Left forelimb (tissue), 1 donor: Measurements from ENCODE around the gene MBOAT1.
A peak's percentile ranks its signal among the peaks of the same experiment; 100 is the strongest.
"Not testable (repeated sequence)": the region's sequence is repeated elsewhere in the genome, so short reads cannot be mapped to it uniquely, and the experiment has no call there.

Source experiments
- DNase-seq: peaks from one replicate; pipeline ENCODE4 v3.0.0-alpha.2; 2018; ENCODE audit warnings: low spot score

The MBOAT1 gene

DNA sequence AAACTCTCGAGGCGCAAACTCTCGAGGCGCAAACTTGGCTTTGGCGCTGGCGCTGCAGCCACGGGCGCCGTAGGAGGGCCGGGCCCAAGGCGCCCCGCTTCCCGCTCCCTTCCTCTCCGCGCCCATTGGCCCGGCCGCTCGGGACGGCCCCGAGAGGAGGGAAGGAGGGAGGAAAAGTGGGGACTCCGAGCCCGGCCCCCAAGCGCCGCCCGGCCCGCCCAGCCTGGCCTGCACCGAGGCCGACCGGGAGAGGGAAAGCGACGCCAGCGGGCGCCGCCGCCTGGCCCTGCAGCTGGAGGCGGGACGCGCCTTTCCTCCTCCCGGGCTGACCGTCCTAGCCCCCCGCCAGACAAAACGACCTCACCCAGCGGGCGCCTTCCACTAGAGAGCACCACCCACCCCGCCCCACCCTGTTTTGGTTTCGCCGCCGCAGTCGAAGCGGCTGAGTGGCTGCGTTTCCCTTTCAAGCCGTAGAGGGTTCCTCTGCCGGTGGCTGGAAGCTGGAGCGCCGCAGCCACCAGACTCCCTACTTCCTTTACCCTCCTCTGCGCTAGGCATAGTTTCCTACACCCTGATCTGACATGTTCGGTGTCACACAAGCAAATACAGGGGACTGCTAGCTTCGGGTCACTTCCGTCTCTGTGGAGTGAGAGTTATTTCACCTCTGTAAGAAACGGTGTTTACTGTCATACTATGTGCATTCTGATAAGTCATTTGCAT, at the start of gene MBOAT1:
Gene MBOAT1, minus strand, starts transcription at position 78 of the 720 bp plus-strand sequence. CDS start 235 bp downstream, outside the sequence.
- DNase-seq: peak; percentile 91

GRCh38 chr6:20261685-20262084, 49.4 kb upstream of the MBOAT1 start:
- no peak for DNase-seq

DNA sequence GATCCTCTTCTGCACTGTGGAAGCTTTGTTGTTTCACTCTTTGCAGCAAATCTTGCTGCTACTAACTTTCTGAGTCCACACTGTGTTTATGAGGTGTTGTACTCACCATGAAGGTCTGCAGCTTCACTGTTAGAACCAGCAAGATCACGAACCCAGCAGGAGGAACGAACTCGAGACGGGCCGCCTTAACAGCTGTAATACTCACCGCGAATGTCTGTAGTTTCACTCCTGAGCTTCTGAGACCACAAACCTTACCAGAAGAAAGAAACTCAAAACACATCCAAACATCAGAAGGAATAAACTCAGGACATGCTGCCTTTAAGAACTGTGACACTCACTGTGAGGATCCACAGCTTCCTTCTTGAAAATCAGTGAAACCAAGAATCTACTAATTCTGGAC, 48.1 kb upstream of the MBOAT1 start:
- DNase-seq: no peak

GRCh38 chr6:20259316-20260049, 47.2 kb upstream of the MBOAT1 start:
- no peak for DNase-seq

- DNase-seq: no peak
Observed at GRCh38 chr6:20255428-20255827, 43.2 kb upstream of the MBOAT1 start.

- DNase-seq: no peak
Observed at GRCh38 chr6:20254295-20254694, 42.0 kb upstream of the MBOAT1 start.

DNA sequence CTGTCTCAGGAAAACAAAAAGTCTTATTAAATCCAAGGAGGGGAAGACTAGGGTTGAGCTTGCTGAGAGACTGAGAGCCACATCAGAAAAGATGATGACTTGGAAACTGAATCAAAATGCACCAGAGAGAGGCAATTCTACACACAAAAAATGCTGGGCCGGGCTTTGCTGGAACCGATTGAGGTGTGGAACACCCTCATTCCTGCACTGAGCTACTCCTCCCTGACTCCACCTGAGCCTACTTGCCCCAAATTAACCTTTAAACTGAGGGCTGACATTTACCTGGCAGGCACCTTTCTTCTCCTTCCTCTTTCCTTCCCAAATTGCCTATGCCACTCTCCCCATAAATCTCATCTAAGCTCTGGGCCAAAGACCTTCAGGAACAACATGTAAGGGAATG, 40.8 kb upstream of the MBOAT1 start:
- DNase-seq: no peak

GRCh38 chr6:20252311-20252710, 40.0 kb upstream of the MBOAT1 start:
- DNase-seq: no peak

DNA sequence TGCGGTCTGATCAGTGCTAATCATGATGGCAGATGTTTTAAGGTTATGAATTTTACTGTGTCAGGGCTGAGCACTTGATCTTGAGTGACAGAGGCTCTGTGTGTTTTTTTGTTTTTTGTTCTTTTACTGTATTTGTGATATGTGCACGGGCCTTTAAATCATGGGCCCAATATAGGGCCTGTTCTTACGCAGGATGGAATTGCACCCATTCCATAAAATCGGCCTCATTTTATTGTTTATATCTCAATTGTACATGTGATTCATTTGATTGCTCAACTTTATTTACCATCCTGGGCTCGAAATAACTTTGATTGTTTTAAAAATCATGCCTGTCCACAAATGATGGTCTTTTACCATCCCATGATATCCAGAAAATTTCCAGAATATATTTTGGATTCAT, 39.3 kb upstream of the MBOAT1 start:
- DNase-seq: no peak

GRCh38 chr6:20246125-20246524, 33.9 kb upstream of the MBOAT1 start:
- no peak for DNase-seq

GRCh38 chr6:20244807-20245681, 32.8 kb upstream of the MBOAT1 start:
- not testable (repeated sequence) for DNase-seq

DNA sequence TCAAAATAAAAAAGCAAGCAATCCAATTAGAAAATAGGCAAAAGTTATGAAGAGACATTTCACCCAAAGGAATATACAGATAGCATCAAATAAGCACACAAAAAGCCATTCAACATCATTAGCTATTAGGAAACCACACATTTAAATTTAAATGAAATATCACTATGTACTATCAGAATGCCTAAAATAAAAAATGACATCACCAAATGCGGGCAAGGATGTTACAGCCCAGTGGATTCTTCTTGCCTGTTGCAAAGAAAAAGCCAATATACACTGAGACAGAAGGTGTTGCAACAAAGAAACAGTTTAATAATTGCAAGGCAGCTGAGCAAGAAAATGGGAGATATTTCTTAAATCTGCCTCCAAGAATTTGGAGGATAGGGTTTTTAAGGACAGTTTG, 31.0 kb upstream of the MBOAT1 start:
- DNase-seq: no peak

- DNase-seq: no peak
Observed at GRCh38 chr6:20242397-20242796, 30.1 kb upstream of the MBOAT1 start.

GRCh38 chr6:20241102-20241501, 28.8 kb upstream of the MBOAT1 start:
- DNase-seq: no peak

DNA sequence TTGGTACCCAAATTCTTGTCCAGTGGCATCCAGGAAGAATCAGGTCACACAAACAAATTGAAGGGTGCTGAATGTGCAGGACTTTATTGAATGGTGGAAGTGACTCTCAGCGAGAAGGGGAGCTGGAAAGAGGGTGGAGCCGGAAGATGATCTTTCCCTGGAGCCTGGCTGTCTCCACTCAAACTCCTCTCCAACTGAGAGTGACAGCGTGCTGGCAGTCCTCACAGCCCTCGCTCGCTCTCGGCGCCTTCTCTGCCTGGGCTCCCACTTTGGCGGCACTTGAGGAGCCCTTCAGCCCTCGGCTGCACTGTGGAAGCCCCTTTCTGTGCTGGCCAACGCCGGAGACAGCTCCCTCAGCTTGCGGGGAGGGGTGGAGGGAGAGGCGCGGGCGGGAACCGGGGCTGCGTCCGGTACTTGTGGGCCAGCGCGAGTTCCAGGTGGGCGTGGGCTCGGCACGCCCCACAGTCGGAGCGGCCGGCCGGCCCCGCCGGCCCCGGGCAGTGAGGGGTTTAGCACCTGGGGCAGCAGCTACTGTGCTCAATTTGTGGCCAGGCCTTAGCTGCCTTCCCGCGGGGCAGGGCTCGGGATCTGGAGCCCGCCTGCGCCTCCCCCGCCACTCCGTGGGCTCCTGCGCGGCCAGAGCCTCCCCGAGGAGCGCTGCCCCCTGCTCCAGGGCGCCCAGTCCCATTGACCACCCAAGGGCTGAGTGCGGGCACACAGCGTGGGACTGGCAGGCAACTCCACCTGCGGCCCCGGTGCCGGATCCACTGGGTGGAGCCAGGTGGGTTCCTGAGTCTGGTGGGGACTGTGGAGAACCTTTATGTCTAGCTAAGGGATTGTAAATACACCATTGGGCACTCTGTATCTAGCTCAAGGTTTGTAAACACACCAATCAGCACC, 26.7 kb upstream of the MBOAT1 start:
- no peak for DNase-seq

- DNase-seq: no peak
Observed at GRCh38 chr6:20237677-20238460, 25.6 kb upstream of the MBOAT1 start.

DNA sequence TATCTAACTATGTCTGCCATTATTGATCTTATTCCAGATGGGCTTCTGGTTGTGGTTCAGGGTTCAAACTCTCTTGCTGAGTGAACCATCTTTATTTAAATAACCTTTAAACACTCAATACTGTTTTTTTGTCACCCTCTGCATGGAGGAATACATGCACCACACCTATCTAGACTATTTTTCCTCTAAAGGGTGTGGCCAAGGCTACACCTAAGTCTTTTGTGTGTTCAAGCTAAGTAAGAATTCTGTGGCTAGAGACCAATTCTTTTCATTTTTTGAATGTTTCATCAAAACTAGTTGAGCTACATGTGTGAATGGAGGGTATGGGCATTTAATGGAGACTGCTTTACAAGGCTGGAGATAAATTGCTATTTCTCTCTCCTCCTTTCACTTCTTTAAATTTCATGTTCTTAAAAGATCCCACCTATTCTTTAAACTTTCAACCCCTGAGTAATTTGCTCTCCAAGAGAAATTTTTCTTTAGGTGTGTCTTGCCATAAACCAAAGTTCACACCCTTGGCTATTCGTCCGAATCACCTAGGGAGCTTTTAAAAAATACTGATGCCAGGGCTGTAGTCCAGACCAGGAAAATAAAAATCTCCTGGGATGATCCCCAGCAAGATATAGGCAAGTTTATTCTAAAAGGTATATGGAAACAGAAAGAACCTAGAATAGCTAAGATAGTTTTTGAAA, 24.8 kb upstream of the MBOAT1 start:
- no peak for DNase-seq

DNA sequence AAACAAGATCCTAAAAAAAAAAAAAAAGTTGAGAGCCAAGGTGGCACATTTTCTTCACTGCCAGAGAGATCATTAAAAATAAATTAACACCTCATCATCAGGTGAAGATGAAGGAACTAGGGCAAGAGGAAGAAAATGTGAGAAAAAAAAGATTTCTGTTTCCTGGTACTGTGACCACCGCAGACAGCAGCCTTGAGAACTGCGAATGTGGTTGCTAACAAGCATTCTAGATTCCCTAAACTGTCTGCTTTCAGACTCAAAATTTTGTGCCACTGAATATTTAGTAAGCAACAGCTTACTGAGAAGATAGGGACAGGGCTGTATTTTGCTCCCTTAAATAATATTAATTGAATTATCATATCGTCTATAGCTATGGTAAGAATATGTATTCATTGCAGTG, 24.1 kb upstream of the MBOAT1 start:
- DNase-seq: no peak

- no peak for DNase-seq
Observed at GRCh38 chr6:20235041-20235440, 22.8 kb upstream of the MBOAT1 start.

- DNase-seq: no peak
Observed at GRCh38 chr6:20234136-20234535, 21.9 kb upstream of the MBOAT1 start.
